HG02588 (cell line): ENCODE measurements around the gene ABR.

ENCODE experiments used
- ATAC-seq: cut with Tn5 transposase; IDR thresholded peaks from one replicate; pipeline ENCODE4 v1.9.1; 2021; ENCODE audit warnings: mild to moderate bottlenecking, moderate library complexity; ENCODE audit not compliant: unreplicated experiment

Gene ABR

DNA sequence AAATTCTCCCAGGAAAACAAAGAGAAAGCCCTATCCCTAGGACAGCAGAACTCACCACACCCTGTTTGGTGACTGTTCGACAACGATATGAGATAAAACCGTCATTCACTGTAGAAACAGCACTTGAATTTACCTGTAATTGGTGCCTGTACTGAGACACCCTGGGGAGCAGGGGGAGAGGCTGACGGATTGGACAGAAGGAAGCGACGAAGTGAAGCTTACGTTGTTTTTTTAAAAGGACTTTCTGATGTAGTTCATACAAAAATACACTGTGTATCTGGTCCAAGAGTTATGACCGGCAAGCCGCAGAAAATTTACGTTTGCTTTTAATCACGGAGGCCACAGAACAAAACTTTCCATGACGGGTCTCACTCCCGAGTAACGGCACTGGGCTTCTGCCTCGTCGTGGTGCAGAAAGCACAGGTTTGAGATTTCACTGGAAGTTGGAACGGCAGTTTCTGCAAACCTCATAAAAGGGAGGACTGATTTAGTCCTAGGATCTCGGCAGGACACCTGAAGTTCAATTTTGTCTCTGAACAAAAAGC, 209.9 kb downstream of the ABR start:
- ATAC-seq: no peak

DNA sequence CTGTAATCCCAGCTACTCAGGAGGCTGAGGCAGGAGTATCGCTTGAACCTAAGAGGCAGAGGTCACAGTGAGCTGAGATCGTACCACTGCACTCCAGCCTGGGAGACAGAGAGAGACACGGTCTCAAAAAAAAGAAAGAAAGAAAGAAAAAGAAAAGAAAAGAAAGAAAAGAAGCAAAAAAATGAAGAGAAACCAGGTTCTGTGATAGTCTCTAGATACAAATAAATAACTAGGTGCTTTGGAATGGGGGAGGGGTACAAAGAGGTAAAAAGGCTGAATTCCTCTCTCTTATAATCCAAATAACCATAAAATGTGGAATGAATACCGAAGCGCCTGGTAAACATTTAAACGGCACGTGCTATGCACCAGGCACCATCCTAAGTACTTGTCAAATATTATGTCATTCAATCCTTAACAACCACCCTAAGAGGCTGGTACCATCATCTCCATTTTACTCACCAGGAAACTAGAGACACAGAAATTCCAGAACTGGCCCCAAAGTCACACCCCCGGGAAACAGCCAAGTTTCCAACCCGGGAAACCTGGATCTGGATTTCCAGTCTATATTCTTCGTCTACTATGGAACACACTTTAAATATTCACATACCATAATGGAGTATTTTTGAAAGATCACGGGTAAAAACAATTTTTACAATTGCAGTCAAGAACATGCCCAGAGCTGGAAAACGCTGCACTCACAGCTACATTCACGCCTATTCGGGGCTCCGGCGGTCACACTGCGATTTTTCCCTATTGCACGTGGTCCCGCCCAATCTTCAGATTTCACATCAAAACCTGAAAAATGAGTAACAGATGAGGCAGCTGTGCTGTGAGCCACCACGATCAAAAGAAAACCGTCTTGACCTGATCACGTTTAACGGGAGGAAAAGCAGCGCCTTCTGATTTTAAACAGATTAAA, 210.7 kb downstream of the ABR start:
- ATAC-seq: no peak

DNA sequence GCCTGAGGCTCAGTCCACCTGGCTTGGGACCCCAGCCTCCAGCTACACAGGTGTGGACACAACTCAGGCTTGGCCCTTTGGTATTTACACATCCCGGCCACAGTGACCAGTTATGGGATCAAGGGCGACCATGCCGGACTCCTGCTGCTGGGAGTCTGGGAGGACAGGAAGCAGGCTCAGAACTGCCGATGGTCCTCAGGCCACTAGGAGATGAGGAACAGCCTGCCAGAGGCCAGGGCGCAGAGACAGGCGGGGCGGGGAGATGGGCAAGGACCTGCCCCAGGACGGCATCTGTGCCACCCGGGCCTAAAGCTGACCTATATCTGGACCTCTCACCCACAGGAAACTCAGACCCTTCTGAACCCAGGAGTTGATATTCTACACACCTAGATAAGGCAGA, 212.7 kb downstream of the ABR start:
- no peak for ATAC-seq

DNA sequence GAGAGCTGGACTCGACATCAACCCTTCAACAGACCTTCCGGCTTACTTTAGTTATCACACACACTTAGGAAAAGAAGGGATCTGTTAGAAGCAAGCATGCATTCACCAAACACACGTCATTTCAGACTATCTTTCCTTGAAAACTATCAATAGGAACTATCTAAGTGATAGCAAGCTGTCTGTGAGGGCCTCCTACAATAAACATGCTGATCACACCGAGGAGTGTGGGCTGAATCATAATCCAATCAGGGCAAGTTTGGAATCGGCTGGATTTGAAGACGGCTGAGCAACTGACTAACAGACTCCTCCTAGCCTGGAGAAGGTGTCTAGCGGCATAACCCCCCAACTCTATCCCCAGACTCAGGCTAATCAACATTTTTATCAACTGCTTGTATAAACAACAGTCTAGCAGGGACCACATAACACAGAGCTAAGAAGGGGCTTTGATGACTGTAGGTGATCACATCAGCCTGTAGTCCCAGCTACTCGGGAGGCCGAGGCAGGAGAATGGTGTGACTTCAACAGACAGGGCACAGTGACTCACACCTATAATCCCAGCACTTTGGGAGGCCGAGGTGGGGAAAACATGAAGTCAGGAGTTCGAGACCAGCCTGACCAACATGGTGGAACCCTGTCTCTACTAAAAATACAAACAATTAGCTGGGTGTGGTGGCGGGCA, 214.3 kb downstream of the ABR start:
- no peak for ATAC-seq

DNA sequence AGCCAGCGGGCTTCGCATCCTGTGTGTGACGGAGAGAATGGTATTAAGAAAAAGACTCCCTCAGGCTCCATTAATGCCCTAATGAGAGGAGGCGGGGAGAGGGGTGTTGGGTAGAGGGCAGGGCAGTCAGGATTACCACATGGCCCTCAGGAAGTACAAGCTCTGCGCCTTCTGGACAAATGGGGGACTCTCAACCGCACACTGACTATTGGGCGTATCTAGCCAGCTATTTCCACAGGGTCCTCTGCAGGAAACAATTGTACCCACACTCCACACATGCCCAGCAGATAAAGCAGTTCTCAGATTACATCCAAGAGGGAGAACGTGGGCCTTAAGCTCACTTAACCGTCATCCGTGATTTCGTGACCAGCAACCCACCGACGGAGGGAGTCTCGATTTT, 214.9 kb downstream of the ABR start:
- ATAC-seq: no peak

DNA sequence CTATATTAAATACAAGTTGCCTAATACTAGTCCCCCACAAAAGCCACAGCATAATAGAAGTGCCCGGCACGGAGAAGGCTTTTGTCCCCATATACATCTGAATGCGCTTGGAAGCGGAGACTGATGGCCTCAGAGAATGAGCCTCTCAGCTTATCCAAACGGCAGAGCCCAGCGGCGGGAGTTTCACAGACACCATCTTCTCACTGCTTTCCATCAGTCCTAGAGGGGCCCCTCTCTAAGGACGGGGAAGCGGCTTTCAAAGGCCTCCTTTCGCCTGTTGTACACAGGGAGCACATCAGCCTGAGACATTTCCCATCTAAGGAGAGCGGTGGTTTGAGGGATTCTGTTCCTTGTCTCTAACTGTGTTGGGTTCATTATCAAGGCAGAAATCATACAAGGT, 217.1 kb downstream of the ABR start:
- no peak for ATAC-seq

DNA sequence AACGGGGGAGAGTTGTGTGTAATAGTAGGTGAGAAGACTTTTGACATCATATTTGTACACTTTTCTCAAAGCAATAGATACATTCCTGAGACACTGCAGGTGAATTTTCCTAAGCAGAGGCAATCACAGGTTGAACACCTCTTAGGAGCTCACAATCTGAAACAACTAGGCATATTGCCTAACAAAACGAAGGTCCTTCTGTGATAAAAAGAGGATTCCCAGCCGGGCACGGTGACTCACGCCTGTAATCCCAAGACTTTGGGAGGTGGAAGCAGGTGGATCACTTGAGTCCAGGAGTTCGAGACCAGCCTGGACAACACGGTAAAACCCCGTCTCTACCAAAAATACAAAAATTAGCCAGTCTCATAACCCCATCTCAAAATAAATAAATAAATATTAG, 217.6 kb downstream of the ABR start:
- ATAC-seq: no peak

DNA sequence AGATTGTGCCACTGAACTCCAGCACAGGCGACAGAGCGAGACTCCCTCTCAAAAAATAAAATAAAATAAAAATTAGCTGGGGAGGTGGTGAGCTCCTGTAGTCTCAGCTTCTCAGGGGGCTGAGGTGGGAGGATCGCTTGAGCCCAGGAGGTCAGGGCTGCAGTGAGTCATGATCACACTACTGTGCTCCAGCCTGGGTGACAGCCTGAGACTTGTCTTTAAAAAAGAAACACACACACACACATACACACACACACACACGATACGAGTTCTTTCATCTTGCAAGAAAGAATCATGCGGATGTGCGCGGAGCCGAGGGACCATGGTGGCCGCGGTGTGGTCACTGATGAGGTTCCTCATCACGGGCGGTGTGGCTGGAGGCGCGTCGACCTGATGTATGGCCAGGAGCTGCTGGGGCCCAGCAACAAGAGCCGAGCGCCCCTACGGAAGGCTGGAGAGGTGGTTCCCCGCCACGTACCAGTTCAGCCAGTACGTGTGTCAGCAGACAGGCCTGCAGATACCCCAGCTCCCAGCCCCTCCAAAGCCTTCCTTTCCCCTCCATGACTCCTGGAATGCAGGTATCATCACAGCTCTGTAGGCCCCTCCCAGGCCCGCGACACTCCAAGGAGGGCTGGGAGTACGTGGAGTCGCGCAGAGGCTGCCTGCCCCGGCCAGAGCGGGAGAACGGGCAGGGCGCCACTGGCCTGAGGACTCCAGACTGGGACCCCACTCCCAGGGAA, 220.9 kb downstream of the ABR start:
- no peak for ATAC-seq

DNA sequence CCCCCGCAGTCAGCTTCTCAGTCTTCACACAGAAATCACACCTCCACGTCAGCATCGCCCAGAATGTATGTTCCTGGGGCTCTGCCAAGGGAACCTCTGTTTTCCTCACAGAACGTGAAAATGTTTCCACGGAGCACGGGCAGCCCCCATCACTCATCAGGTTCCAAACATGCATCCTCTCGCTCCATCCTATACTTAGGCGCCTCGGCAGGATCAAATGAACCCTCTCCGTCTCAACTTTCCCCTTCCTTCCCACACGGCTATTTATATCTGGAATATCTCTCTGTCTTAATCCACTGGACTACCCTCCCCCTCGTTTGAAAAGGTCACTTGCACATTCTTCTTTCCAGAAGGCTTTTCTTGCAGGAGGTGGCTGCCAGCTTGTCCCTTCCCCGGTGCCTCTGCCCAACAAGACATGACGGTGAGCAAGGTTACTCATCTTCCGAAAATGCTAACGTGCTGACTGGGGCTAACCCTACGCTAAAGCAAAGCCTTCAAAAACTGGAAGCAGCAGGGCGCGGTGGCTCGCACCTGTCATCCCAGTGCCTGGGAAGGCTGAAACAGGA, 221.8 kb downstream of the ABR start:
- ATAC-seq: no peak

DNA sequence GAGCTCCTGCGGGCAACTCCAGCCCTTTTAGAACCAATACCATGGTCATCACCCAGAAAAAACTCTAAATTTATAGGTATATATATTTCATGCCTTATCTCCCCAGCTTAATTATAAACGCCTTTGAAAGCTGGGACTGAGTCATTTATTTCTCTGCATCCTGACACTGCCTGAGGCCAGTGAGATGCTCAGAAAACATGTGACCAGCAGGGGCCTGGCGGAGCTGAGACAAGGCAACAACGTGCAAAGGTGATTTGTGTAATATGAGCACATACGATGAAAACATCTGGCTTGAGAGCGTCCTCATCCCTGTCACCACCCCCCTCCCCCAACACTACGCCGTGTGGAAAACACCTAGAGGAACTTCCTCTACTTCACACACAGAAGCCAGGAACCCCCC, 222.9 kb downstream of the ABR start:
- ATAC-seq: no peak

DNA sequence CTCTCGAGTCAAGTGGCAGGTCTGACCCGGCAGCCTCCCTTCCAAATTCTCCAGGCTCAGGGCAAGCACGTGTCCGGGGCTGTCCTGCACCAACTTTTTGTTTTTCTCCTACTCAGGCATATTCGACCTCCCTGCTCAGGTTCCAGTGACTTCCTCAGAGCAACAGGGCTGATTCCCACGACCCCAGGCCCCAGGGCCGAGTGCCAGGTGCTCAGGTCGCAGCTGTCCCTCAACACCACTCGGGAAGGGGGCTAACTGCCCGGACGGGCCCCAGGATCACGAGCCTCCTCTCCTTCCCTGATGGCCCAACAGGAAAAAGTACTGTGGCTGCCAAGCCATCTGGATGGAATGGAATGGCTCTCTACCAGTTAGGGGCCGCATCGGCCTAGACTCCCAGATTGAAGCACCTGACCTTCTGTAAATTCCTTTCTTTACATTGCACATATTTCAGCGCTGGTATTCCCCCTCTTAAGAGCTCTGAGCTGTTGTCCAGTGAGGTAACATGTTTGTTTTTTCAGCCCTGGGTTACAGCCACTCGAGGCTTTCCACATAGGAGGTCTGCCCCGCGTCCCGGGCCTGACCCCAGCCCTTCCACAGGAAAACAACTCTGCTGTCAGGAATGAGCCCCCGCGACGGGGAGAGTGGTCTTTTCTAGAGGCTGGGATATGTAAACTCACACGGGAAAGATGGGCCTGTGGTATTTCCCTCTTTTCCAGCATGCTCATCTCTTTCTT, 225.2 kb downstream of the ABR start:
- no peak for ATAC-seq

DNA sequence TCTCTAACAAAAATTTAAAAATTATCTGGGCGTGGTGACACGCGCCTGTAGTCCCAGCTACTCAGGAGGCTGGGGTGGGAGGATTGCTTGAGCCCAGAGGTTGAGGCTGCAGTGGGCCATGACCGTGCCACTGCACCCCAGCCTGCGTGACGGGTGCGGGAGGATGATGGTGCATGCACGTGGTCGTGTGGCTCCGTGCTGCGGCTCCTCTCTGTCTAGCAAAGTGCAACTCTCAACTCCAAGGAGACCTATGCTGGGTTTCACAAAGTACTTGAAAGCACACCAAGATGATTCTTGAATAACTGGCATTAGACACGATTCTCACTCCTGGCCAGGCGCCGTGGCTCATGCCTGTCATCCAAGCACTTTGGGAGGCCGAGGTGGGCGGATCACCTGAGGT, 226.0 kb downstream of the ABR start:
- no peak for ATAC-seq
